Spleen (tissue), 7 donors: ENCODE measurements around the gene BLVRB.

Source experiments
- CTCF ChIP-seq, 11 experiments: fragments of 200-600 bp in 7 of 11; fragments of 450-650 bp in 4 of 11; sonication (generic) in 4 of 11; IDR thresholded peaks in 8 of 11; conservative IDR thresholded peaks in 3 of 11; 1 replicate in 7 of 11; 2 replicates in 4 of 11; pipeline versions ENCODE4 v1.4.0 to v1.8.0; 2016 to 2021; ENCODE audit warnings: antibody characterized with exemption in 11 of 11, inconsistent platforms in 4 of 11, mild to moderate bottlenecking in 1 of 11
- POLR2A ChIP-seq, 3 donors: fragments of 450-650 bp; IDR thresholded peaks; one replicate each; pipeline ENCODE4 v1.5.1; 2017; ENCODE audit warnings: antibody characterized with exemption in 3 of 3, mild to moderate bottlenecking in 1 of 3
- POLR2AphosphoS5 ChIP-seq, 3 donors: sonication (generic); formaldehyde crosslinking; IDR thresholded peaks; one replicate each; pipeline ENCODE4 v1.5.1; 2017; ENCODE audit warnings: antibody characterized with exemption in 3 of 3
- donor health status: DM: no; HTN: no; CAD: no; lungs with moderate emphysema.
- donor health status: DM: no; HTN: no; CAD: no.
- donor health status: DM: no; HTN: no; CAD: no.

GRCh38 chr19:40464059-40465024, 1.2 kb downstream of the BLVRB start:
- TF ChIP-seq CTCF (IDR thresholded peaks at IDR 0.05 in 8 of 11, conservative IDR thresholded peaks at IDR 0.05 in 3 of 11): peak; percentile 71 to 90 (median 82)
- TF ChIP-seq POLR2A (IDR thresholded peaks at IDR 0.05): no peak
- TF ChIP-seq POLR2AphosphoS5 (IDR thresholded peaks at IDR 0.05): peak in 2 of 3 donors; percentile 16 to 43
